Suprapubic skin (tissue), 4 donors: ENCODE results near the gene CCNDBP1. TPM values are rescaled to one million over a fixed set of nuclear protein-coding genes. Genes with fewer than 3 reads are reported as not detected.

ENCODE experiments used
- DNase-seq, 2 donors: peaks; one replicate each; pipeline ENCODE4 v3.0.0-alpha.2; 2019; ENCODE audit warnings: low spot score in 2 of 2
- H3K27ac ChIP-seq: fragments of 200-600 bp; sonication (generic); one replicate; pipeline ENCODE4 v1.5.1; 2019
- H3K27me3 ChIP-seq: fragments of 200-600 bp; sonication (generic); one replicate; pipeline ENCODE4 v1.5.1; 2019
- H3K36me3 ChIP-seq: fragments of 200-600 bp; sonication (generic); one replicate; pipeline ENCODE4 v1.5.1; 2019
- H3K4me1 ChIP-seq: fragments of 200-600 bp; sonication (generic); one replicate; pipeline ENCODE4 v1.5.1; 2019
- H3K4me3 ChIP-seq: fragments of 200-600 bp; sonication (generic); one replicate; pipeline ENCODE4 v1.5.1; 2019; ENCODE audit warnings: mild to moderate bottlenecking
- H3K9me3 ChIP-seq: fragments of 200-600 bp; sonication (generic); one replicate; pipeline ENCODE4 v1.5.1; 2019
- EP300 ChIP-seq: sonication (generic); formaldehyde crosslinking; IDR thresholded peaks from one replicate; pipeline ENCODE4 v1.6.1; 2017; ENCODE audit warnings: antibody characterized with exemption
- POLR2A ChIP-seq, 2 donors: fragments of 450-650 bp; IDR thresholded peaks; one replicate each; pipeline ENCODE4 v1.6.1; 2017; ENCODE audit warnings: antibody characterized with exemption in 2 of 2, mild to moderate bottlenecking in 2 of 2, moderate library complexity in 2 of 2
- POLR2AphosphoS5 ChIP-seq, 3 donors: sonication (generic); formaldehyde crosslinking; IDR thresholded peaks; one replicate each; pipeline ENCODE4 v1.6.1; 2017; ENCODE audit warnings: antibody characterized with exemption in 3 of 3
- WGBS: methylation state at CpG from one replicate; pipeline ENCODE4 v1.1.5; 2018; 5-methylcytosine and 5-hydroxymethylcytosine counted together
- total RNA-seq, 4 donors: library from RNA; depleted of rRNA; stranded (reverse); fragments of >200 nt; gene quantifications; one replicate each; pipeline ENCODE4 v1.1.0, GENCODE V29; 2016
- TF ChIP-seq, protein P1 (sequence below), 2 donors: fragments of 200-600 bp in 1 of 2; fragments of 450-650 bp in 1 of 2; sonication (generic) in 1 of 2; IDR thresholded peaks; one replicate each; pipeline ENCODE4 v1.5.1; 2016 to 2019; ENCODE audit warnings: antibody characterized with exemption in 2 of 2, mild to moderate bottlenecking in 1 of 2, moderate library complexity in 1 of 2

CCNDBP1 gene
- total RNA-seq, 4 donors from 2014 or later, result 55.9 to 93.7 (median 81.2) TPM

DNA sequence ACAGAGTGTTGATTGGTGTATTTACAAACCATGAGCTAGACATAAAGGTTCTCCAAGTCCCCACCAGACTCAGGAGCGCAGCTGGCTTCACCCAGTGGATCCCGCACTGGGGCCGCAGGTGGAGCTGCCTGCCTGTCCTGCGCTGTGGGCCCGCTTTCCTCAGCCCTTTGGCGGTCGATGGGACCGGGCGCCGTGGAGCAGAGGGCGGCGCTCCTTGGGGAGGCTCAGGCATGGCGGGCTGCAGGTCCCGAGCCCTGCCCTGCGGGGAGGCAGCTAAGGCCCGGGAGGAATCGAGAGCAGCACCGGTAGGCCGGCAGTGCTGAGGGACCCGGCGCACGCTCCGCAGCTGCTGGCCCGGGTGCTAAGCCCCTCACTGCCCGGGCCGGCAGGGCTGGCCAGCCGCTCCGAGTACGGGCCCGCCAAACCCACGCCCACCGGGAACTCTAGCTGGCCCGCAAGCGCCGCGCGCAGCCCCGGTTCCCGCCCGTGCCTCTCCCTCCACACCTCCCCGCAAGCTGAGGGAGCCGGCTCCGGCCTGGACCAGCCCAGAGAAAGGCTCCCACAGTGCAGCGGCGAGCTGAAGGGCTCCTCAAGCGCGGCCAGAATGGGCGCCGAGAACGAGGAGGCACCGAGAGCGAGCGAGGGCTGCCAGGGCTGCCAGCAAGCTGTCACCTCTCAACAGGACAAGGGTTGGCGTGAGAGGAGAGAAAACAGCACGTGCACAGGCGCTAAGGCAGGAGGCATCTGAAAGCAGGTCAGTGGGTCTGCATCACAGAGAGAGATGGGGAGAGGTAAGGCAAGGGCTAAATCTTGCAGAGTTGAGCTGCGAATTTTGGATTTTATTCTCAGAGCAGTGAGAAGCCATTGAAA lies 41.5 kb downstream of the CCNDBP1 start:
- no peaks in the 10 kb centered on the region for H3K36me3 ChIP-seq
- H3K27ac ChIP-seq, result no peak overlapping the region
- peaks cover 11% of the 10 kb centered on the region for H3K4me1 ChIP-seq
- WGBS, result 95% methylated on average over 21 of the region's 57 CpGs
- no peak for DNase-seq
- no peak for TF ChIP-seq POLR2A (IDR thresholded peaks at IDR 0.05)
- no peak for TF ChIP-seq POLR2AphosphoS5 (IDR thresholded peaks at IDR 0.05)
- TF ChIP-seq, protein P1, sequence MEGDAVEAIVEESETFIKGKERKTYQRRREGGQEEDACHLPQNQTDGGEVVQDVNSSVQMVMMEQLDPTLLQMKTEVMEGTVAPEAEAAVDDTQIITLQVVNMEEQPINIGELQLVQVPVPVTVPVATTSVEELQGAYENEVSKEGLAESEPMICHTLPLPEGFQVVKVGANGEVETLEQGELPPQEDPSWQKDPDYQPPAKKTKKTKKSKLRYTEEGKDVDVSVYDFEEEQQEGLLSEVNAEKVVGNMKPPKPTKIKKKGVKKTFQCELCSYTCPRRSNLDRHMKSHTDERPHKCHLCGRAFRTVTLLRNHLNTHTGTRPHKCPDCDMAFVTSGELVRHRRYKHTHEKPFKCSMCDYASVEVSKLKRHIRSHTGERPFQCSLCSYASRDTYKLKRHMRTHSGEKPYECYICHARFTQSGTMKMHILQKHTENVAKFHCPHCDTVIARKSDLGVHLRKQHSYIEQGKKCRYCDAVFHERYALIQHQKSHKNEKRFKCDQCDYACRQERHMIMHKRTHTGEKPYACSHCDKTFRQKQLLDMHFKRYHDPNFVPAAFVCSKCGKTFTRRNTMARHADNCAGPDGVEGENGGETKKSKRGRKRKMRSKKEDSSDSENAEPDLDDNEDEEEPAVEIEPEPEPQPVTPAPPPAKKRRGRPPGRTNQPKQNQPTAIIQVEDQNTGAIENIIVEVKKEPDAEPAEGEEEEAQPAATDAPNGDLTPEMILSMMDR (IDR thresholded peaks at IDR 0.05), result no peak
- TF ChIP-seq EP300, result no peak
- no peaks in the 10 kb centered on the region for H3K27me3 ChIP-seq
- H3K9me3 ChIP-seq, result no peaks in the 10 kb centered on the region
- H3K4me3 ChIP-seq, result no peak overlapping the region

DNA sequence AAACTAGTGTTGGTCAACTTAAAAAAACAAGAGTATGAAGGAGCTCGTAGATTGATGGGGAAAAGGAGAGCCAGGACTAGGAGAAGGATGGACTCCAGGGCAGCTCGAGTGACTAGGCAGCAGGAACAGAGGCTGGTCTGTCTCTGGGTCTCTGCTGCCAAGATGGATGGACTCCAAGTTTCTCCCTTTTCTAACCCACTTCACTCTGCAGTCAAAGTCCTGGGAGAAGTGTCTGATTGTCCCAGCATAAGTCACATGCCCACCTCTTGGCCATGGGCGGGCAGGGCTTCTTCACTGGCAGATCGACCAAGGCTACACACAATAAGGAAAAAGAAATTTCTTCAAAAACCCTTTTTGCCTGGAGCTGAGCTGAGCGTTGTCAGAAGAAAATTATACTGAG lies 44.8 kb downstream of the CCNDBP1 start:
- H3K4me3 ChIP-seq, result no peak overlapping the region
- H3K9me3 ChIP-seq, result no peaks in the 10 kb centered on the region
- peaks cover 11% of the 10 kb centered on the region for H3K4me1 ChIP-seq
- no peaks in the 10 kb centered on the region for H3K27me3 ChIP-seq
- H3K36me3 ChIP-seq, result no peaks in the 10 kb centered on the region
- 68% methylated on average over 5 of the region's 5 CpGs for WGBS
- TF ChIP-seq, protein P1 (IDR thresholded peaks at IDR 0.05), result no peak
- TF ChIP-seq EP300 (no peak), POLR2A (IDR thresholded peaks at IDR 0.05) (no peak), POLR2AphosphoS5 (IDR thresholded peaks at IDR 0.05) (no peak)
- peak overlapping the region; percentile 46 for H3K27ac ChIP-seq
- no peak for DNase-seq

DNA sequence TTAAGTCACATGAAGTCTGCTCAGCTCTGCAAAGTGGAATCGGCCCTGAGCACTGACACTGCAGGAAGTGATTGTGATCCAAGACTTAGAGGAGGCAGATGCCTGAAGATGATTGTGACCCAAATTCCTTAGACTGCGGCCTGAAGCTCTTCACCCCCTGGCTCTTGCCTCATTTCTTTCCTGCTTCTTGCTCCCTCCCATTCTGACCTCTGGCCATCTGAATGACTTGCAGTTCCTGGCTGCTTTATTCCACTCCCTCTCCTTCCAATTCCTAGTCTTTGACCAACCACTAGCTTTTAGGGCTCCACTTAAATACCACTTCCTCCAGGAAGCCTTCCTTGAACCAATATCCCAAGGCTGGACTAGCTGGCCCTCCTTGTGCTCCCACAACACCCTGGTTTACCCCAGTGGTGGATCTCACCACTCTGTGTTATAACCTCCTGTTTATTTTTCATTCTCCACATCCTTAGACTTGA lies 45.5 kb downstream of the CCNDBP1 start:
- Histone ChIP-seq H3K9me3 (no peaks in the 10 kb centered on the region), H3K27me3 (no peaks in the 10 kb centered on the region), H3K4me1 (peaks cover 11% of the 10 kb centered on the region), H3K36me3 (no peaks in the 10 kb centered on the region), H3K27ac (peak overlapping the region; percentile 52), H3K4me3 (no peak overlapping the region)
- TF ChIP-seq, protein P1 (IDR thresholded peaks at IDR 0.05), result no peak
- TF ChIP-seq EP300, result no peak
- TF ChIP-seq POLR2AphosphoS5 (IDR thresholded peaks at IDR 0.05), result no peak
- TF ChIP-seq POLR2A (IDR thresholded peaks at IDR 0.05), result no peak
- WGBS, result 29% methylated on average over 2 of the region's 2 CpGs
- no peak for DNase-seq

DNA sequence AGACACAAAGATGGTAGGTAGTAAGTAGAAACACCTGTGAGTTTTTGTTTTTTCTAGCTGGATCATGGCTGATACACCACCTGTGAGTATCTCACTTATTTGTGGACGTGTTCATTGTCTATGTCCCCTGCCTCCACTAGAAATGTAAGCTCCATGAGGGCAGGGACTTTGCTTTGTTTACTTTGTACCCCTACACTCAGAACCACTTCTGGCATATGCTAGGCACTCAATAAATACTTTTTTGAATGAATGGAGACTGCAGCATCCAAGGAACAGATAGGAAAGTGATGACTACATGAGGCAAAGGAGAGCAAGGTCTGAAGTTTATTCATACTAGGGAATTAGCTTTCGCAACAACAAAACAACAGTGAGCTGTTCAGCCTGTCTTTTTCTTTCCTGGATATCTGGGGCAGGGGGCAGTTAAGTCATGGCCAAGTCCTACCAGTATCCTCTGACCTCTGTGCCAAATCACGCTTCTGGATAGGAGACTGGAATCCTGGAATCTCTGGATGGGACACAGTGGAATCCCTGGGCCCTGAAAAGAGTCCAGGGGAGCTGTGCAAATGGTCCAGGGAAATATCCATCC lies 47.2 kb downstream of the CCNDBP1 start:
- H3K27me3 ChIP-seq, result no peaks in the 10 kb centered on the region
- no peak for DNase-seq
- H3K4me3 ChIP-seq, result no peak overlapping the region
- no peaks in the 10 kb centered on the region for H3K36me3 ChIP-seq
- no peaks in the 10 kb centered on the region for H3K9me3 ChIP-seq
- WGBS, result 87% methylated on average over 3 of the region's 3 CpGs
- TF ChIP-seq, protein P1 (IDR thresholded peaks at IDR 0.05), result no peak
- TF ChIP-seq EP300 (no peak), POLR2A (IDR thresholded peaks at IDR 0.05) (no peak)
- H3K27ac ChIP-seq, result no peak overlapping the region
- H3K4me1 ChIP-seq, result peaks cover 11% of the 10 kb centered on the region

DNA sequence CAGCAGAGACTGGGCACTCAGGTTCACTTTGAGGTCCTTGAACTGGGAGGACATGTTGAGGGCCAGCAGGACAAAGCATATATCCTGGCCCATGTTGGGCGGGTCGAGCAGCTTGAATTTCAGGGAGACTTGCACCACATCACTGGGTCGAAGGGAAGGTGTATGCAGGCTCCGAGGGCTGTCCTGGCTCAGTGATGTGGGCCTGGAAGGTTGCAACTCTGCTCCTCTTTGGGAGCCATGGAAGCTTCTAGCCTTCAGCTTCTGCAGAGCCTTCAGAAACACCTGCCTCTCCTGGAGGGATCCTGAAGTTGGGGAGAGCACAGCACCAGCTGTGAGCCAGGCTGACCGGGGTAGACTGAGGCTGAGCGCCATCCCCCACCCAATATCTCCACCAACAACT lies 50.3 kb downstream of the CCNDBP1 start:
- Histone ChIP-seq H3K9me3 (no peaks in the 10 kb centered on the region), H3K4me3 (no peak overlapping the region), H3K4me1 (peaks cover 25% of the 10 kb centered on the region), H3K27ac (no peak overlapping the region), H3K27me3 (no peaks in the 10 kb centered on the region), H3K36me3 (no peaks in the 10 kb centered on the region)
- WGBS, result 97% methylated on average over 5 of the region's 6 CpGs
- DNase-seq, result no peak
- no peak for TF ChIP-seq EP300
- TF ChIP-seq, protein P1 (IDR thresholded peaks at IDR 0.05), result no peak
